Measurements from ENCODE around the gene OLIG2. TPM values are rescaled to one million over a fixed set of nuclear protein-coding genes. Genes with fewer than 3 reads are reported as not detected.
A peak's percentile ranks its signal among the peaks of the same experiment; 100 is the strongest.

OLIG2 gene
- total RNA-seq, 4 donors from 2014 or later = not detected

- Histone ChIP-seq H3K27ac (no peak overlapping the region), H3K9me3 (peaks cover 0 to 25% (median 0%) of the 10 kb centered on the region in 3 donors), H3K4me3 (no peak overlapping the region), H3K27me3 (peaks cover 99% of the 10 kb centered on the region), H3K4me1 (peaks cover 0 to 24% (median 18%) of the 10 kb centered on the region in 3 donors), H3K36me3 (no peaks in the 10 kb centered on the region)
- 91% methylated on average over 5 of the region's 7 CpGs; no CpG with 5 or more reads in 1 of the 2 donors for WGBS, 2 donors (ENCODE audit: low coverage in 1 of 2)
- TF ChIP-seq POLR2A (IDR thresholded peaks at IDR 0.05) = no peak
- TF ChIP-seq CTCF (IDR thresholded peaks at IDR 0.05) = no peak
- TF ChIP-seq EP300 (IDR thresholded peaks at IDR 0.05) = no peak
- no peak for TF ChIP-seq POLR2AphosphoS5 (IDR thresholded peaks at IDR 0.05)
- ATAC-seq = no peak
Observed at GRCh38 chr21:33067043-33067442, 41.3 kb downstream of the OLIG2 start.

GRCh38 chr21:33067457-33067856, 41.7 kb downstream of the OLIG2 start:
- peaks cover 99% of the 10 kb centered on the region for H3K27me3 ChIP-seq

GRCh38 chr21:33069243-33069642, 43.5 kb downstream of the OLIG2 start:
- peaks cover 0 to 30% (median 18%) of the 10 kb centered on the region in 3 donors for H3K4me1 ChIP-seq
- H3K9me3 ChIP-seq = peaks cover 0 to 25% (median 0%) of the 10 kb centered on the region in 3 donors
- H3K27me3 ChIP-seq = peaks cover 99% of the 10 kb centered on the region
- H3K27ac ChIP-seq = no peak overlapping the region
- no peak overlapping the region for H3K4me3 ChIP-seq
- 59 to 68% methylated on average over 3 to 5 of the region's 5 CpGs for WGBS, 2 donors (ENCODE audit: low coverage in 1 of 2)
- no peaks in the 10 kb centered on the region for H3K36me3 ChIP-seq
- TF ChIP-seq POLR2AphosphoS5 (IDR thresholded peaks at IDR 0.05) (no peak), CTCF (IDR thresholded peaks at IDR 0.05) (no peak), POLR2A (IDR thresholded peaks at IDR 0.05) (no peak), EP300 (IDR thresholded peaks at IDR 0.05) (no peak)
- ATAC-seq = no peak

More at GRCh38 chr21:33067457-33067856, 41.7 kb downstream of the OLIG2 start:
- Histone ChIP-seq H3K4me3 (no peak overlapping the region), H3K27ac (no peak overlapping the region), H3K9me3 (peaks cover 0 to 25% (median 0%) of the 10 kb centered on the region in 3 donors), H3K4me1 (peaks cover 0 to 29% (median 18%) of the 10 kb centered on the region in 3 donors), H3K36me3 (no peaks in the 10 kb centered on the region)
- no peak for ATAC-seq
- WGBS, 2 donors (ENCODE audit: low coverage in 1 of 2) = 39 to 77% methylated on average over 3 of the region's 4 CpGs
- no peak for TF ChIP-seq POLR2AphosphoS5 (IDR thresholded peaks at IDR 0.05)
- TF ChIP-seq EP300 (IDR thresholded peaks at IDR 0.05) = no peak
- TF ChIP-seq CTCF (IDR thresholded peaks at IDR 0.05) = no peak
- no peak for TF ChIP-seq POLR2A (IDR thresholded peaks at IDR 0.05)

- H3K9me3 ChIP-seq = peaks cover 0 to 25% (median 0%) of the 10 kb centered on the region in 3 donors
- no peaks in the 10 kb centered on the region for H3K36me3 ChIP-seq
- peak overlapping the region in 1 of 2 donors; percentile 35 for H3K4me3 ChIP-seq
- H3K27me3 ChIP-seq = peaks cover 99% of the 10 kb centered on the region
- no peak for ATAC-seq
- WGBS, 2 donors (ENCODE audit: low coverage in 1 of 2) = 5 to 6% methylated on average over 5 to 6 of the region's 11 CpGs
- TF ChIP-seq CTCF (IDR thresholded peaks at IDR 0.05) (no peak), EP300 (IDR thresholded peaks at IDR 0.05) (no peak), POLR2AphosphoS5 (IDR thresholded peaks at IDR 0.05) (no peak), POLR2A (IDR thresholded peaks at IDR 0.05) (no peak)
- H3K4me1 ChIP-seq = peaks cover 0 to 30% (median 18%) of the 10 kb centered on the region in 3 donors
- no peak overlapping the region for H3K27ac ChIP-seq
Observed at GRCh38 chr21:33069645-33069993, 43.9 kb downstream of the OLIG2 start.

GRCh38 chr21:33069994-33070743, 44.4 kb downstream of the OLIG2 start, which contains the start of gene OLIG1:
Gene OLIG1 (plus strand): TSS chr21:33070141. CDS start chr21:33070247, 106 bp downstream.
- H3K36me3 ChIP-seq = no peaks in the 10 kb centered on the region
- peaks cover 0 to 30% (median 18%) of the 10 kb centered on the region in 3 donors for H3K4me1 ChIP-seq
- no peak for ATAC-seq
- WGBS, 2 donors (ENCODE audit: low coverage in 1 of 2) = no CpG with 5 or more reads among the region's 82 CpGs
- H3K9me3 ChIP-seq = peaks cover 0 to 25% (median 0%) of the 10 kb centered on the region in 3 donors
- H3K4me3 ChIP-seq = peak within 1 kb of the TSS in 1 of 2 donors; percentile 35
- no peak within 1 kb of the TSS for H3K27ac ChIP-seq
- H3K27me3 ChIP-seq = peaks cover 99% of the 10 kb centered on the region
- TF ChIP-seq POLR2AphosphoS5 (IDR thresholded peaks at IDR 0.05) (no peak), POLR2A (IDR thresholded peaks at IDR 0.05) (no peak), EP300 (IDR thresholded peaks at IDR 0.05) (no peak), CTCF (IDR thresholded peaks at IDR 0.05) (no peak)

Measured in gastroesophageal sphincter (tissue), 4 donors.